HepG2 (cell line): ENCODE data around the gene CA9. TPM values are rescaled to one million over a fixed set of nuclear protein-coding genes. Genes with fewer than 3 reads are reported as not detected.

ENCODE experiments used
- ARNT2 ChIP-seq: sonication (generic); formaldehyde crosslinking; IDR thresholded peaks from 2 replicates; pipeline ENCODE4 v1.8.0; 2022; ENCODE audit warnings: mild to moderate bottlenecking, low read depth, missing genetic modification reagents, moderate library complexity
- ATF1 ChIP-seq: IDR thresholded peaks from 2 replicates; pipeline ENCODE4 v1.6.1; 2016; ENCODE audit warnings: mild to moderate bottlenecking, control low read depth
- HDAC2 ChIP-seq: sonication (generic); formaldehyde crosslinking; IDR thresholded peaks from 2 replicates; pipeline ENCODE4 v1.4.0; 2020; ENCODE audit warnings: missing genetic modification reagents
- SMAD3 ChIP-seq: sonication (generic); formaldehyde crosslinking; IDR thresholded peaks from 2 replicates; pipeline ENCODE4 v1.4.0; 2020; ENCODE audit warnings: missing genetic modification reagents
- STAT5B ChIP-seq: sonication (generic); formaldehyde crosslinking; IDR thresholded peaks from 2 replicates; pipeline ENCODE4 v1.4.0; 2020; ENCODE audit warnings: missing genetic modification reagents
- polyA plus RNA-seq, 8 experiments: library from polyadenylated mRNA; depleted of rRNA in 3 of 8; stranded (reverse) in 7 of 8; unstranded in 1 of 8; fragments of >200 nt; fragmentation: Illumina TruSeq in 4 of 8; extraction: Trizol in 4 of 8; gene quantifications; 2 replicates each; pipeline versions ENCODE4 v1.2.1 to v1.2.3, GENCODE V29; 2011 to 2016; ENCODE audit warnings: low read depth in 4 of 8, missing spikeins in 1 of 8, mixed read lengths in 1 of 8; ENCODE audit not compliant: insufficient read depth in 1 of 8
- total RNA-seq, 5 experiments: library from RNA; depleted of rRNA; stranded (reverse); fragments of >200 nt; fragmentation: Illumina TruSeq; extraction: Trizol; gene quantifications; 2 replicates each; pipeline ENCODE4 v1.2.3, GENCODE V29; 2016; ENCODE audit warnings: low read depth in 1 of 5
- TF ChIP-seq, protein P1 (sequence below): sonication (generic); formaldehyde crosslinking; IDR thresholded peaks from 2 replicates; pipeline ENCODE4 v1.4.0; 2020; ENCODE audit warnings: missing genetic modification reagents
- TF ChIP-seq, protein P2 (sequence below): sonication (generic); formaldehyde crosslinking; IDR thresholded peaks from 2 replicates; pipeline ENCODE4 v1.4.0; 2020; ENCODE audit warnings: missing genetic modification reagents
- TF ChIP-seq, protein P3 (sequence below): sonication (generic); formaldehyde crosslinking; conservative IDR thresholded peaks from 2 replicates; pipeline ENCODE4 v1.4.0; 2020; ENCODE audit warnings: missing genetic modification reagents
- TF ChIP-seq, protein P4 (sequence below): sonication (generic); formaldehyde crosslinking; IDR thresholded peaks from 2 replicates; pipeline ENCODE4 v1.5.1; 2020; ENCODE audit warnings: missing genetic modification reagents, mild to moderate bottlenecking, borderline replicate concordance
- TF ChIP-seq, protein P5 (sequence below): sonication (generic); formaldehyde crosslinking; IDR thresholded peaks from 2 replicates; pipeline ENCODE4; 2020; ENCODE audit warnings: missing genetic modification reagents, mild to moderate bottlenecking, borderline replicate concordance
- TF ChIP-seq, protein P6 (sequence below): IDR thresholded peaks from 2 replicates; pipeline ENCODE4 v1.6.1; 2018; ENCODE audit warnings: missing genetic modification reagents

Gene CA9
- total and polyA plus RNA-seq, 2 of the 13 experiments (the other 11 are each of a cell fraction or from before 2014, with no cell fraction given), result 0.13 to 152 TPM

DNA sequence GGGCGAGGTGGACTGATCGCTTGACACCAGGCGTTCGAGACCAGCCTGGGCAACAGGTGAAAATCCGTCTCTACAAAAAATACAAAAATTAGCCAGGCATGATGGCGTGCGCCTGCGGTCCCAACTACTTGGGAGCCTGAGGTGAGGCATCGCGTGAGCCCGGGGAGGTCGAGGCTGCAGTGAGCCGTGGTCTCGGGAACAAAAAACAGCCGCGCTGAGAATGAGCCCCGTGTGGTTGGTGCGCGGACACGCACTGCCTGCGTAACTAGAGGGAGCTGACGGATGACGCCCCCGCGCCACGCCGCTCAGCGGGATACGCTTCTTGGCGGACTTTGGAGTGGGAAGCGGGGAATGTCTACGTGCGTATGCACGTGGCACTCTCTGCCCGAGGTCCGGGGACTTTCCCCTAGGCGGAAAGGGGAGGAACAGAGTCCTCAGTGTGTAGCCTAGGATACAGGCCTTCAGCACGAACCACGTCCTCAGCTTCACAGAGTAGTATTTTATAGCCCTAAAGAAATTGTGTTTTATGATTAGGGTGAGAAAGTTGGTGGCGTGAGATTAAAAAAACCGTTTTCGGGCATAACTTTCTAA is 16.1 kb upstream of the CA9 start, which contains the start of gene RMRP (continued):
- TF ChIP-seq, protein P1, sequence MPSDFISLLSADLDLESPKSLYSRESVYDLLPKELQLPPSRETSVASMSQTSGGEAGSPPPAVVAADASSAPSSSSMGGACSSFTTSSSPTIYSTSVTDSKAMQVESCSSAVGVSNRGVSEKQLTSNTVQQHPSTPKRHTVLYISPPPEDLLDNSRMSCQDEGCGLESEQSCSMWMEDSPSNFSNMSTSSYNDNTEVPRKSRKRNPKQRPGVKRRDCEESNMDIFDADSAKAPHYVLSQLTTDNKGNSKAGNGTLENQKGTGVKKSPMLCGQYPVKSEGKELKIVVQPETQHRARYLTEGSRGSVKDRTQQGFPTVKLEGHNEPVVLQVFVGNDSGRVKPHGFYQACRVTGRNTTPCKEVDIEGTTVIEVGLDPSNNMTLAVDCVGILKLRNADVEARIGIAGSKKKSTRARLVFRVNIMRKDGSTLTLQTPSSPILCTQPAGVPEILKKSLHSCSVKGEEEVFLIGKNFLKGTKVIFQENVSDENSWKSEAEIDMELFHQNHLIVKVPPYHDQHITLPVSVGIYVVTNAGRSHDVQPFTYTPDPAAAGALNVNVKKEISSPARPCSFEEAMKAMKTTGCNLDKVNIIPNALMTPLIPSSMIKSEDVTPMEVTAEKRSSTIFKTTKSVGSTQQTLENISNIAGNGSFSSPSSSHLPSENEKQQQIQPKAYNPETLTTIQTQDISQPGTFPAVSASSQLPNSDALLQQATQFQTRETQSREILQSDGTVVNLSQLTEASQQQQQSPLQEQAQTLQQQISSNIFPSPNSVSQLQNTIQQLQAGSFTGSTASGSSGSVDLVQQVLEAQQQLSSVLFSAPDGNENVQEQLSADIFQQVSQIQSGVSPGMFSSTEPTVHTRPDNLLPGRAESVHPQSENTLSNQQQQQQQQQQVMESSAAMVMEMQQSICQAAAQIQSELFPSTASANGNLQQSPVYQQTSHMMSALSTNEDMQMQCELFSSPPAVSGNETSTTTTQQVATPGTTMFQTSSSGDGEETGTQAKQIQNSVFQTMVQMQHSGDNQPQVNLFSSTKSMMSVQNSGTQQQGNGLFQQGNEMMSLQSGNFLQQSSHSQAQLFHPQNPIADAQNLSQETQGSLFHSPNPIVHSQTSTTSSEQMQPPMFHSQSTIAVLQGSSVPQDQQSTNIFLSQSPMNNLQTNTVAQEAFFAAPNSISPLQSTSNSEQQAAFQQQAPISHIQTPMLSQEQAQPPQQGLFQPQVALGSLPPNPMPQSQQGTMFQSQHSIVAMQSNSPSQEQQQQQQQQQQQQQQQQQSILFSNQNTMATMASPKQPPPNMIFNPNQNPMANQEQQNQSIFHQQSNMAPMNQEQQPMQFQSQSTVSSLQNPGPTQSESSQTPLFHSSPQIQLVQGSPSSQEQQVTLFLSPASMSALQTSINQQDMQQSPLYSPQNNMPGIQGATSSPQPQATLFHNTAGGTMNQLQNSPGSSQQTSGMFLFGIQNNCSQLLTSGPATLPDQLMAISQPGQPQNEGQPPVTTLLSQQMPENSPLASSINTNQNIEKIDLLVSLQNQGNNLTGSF (CRISPR knock-in tag), result peak; percentile 96
- TF ChIP-seq STAT5B, result 0 out of 2 replicates have a peak, but pooled peaks have one; percentile 70
- TF ChIP-seq, protein P2, sequence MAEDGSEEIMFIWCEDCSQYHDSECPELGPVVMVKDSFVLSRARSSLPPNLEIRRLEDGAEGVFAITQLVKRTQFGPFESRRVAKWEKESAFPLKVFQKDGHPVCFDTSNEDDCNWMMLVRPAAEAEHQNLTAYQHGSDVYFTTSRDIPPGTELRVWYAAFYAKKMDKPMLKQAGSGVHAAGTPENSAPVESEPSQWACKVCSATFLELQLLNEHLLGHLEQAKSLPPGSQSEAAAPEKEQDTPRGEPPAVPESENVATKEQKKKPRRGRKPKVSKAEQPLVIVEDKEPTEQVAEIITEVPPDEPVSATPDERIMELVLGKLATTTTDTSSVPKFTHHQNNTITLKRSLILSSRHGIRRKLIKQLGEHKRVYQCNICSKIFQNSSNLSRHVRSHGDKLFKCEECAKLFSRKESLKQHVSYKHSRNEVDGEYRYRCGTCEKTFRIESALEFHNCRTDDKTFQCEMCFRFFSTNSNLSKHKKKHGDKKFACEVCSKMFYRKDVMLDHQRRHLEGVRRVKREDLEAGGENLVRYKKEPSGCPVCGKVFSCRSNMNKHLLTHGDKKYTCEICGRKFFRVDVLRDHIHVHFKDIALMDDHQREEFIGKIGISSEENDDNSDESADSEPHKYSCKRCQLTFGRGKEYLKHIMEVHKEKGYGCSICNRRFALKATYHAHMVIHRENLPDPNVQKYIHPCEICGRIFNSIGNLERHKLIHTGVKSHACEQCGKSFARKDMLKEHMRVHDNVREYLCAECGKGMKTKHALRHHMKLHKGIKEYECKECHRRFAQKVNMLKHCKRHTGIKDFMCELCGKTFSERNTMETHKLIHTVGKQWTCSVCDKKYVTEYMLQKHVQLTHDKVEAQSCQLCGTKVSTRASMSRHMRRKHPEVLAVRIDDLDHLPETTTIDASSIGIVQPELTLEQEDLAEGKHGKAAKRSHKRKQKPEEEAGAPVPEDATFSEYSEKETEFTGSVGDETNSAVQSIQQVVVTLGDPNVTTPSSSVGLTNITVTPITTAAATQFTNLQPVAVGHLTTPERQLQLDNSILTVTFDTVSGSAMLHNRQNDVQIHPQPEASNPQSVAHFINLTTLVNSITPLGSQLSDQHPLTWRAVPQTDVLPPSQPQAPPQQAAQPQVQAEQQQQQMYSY (CRISPR knock-in tag), result 0 out of 2 replicates have a peak, but pooled peaks have one; percentile 72
- TF ChIP-seq, protein P3, sequence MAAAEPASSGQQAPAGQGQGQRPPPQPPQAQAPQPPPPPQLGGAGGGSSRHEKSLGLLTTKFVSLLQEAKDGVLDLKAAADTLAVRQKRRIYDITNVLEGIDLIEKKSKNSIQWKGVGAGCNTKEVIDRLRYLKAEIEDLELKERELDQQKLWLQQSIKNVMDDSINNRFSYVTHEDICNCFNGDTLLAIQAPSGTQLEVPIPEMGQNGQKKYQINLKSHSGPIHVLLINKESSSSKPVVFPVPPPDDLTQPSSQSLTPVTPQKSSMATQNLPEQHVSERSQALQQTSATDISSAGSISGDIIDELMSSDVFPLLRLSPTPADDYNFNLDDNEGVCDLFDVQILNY (CRISPR knock-in tag), result peak; percentile 50; the same call in 1 of the 2 replicates
- TF ChIP-seq ARNT2 (CRISPR knock-in tag), result peak; percentile 99
- peak; percentile 84 for TF ChIP-seq ATF1 (CRISPR knock-in tag)
- TF ChIP-seq SMAD3 (CRISPR knock-in tag), result peak; percentile 99
- TF ChIP-seq, protein P4, sequence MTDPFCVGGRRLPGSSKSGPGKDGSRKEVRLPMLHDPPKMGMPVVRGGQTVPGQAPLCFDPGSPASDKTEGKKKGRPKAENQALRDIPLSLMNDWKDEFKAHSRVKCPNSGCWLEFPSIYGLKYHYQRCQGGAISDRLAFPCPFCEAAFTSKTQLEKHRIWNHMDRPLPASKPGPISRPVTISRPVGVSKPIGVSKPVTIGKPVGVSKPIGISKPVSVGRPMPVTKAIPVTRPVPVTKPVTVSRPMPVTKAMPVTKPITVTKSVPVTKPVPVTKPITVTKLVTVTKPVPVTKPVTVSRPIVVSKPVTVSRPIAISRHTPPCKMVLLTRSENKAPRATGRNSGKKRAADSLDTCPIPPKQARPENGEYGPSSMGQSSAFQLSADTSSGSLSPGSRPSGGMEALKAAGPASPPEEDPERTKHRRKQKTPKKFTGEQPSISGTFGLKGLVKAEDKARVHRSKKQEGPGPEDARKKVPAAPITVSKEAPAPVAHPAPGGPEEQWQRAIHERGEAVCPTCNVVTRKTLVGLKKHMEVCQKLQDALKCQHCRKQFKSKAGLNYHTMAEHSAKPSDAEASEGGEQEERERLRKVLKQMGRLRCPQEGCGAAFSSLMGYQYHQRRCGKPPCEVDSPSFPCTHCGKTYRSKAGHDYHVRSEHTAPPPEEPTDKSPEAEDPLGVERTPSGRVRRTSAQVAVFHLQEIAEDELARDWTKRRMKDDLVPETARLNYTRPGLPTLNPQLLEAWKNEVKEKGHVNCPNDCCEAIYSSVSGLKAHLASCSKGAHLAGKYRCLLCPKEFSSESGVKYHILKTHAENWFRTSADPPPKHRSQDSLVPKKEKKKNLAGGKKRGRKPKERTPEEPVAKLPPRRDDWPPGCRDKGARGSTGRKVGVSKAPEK (CRISPR knock-in tag), result 0 out of 2 replicates have a peak, but pooled peaks have one; percentile 47
- TF ChIP-seq HDAC2, result peak; percentile 97
- TF ChIP-seq, protein P5, sequence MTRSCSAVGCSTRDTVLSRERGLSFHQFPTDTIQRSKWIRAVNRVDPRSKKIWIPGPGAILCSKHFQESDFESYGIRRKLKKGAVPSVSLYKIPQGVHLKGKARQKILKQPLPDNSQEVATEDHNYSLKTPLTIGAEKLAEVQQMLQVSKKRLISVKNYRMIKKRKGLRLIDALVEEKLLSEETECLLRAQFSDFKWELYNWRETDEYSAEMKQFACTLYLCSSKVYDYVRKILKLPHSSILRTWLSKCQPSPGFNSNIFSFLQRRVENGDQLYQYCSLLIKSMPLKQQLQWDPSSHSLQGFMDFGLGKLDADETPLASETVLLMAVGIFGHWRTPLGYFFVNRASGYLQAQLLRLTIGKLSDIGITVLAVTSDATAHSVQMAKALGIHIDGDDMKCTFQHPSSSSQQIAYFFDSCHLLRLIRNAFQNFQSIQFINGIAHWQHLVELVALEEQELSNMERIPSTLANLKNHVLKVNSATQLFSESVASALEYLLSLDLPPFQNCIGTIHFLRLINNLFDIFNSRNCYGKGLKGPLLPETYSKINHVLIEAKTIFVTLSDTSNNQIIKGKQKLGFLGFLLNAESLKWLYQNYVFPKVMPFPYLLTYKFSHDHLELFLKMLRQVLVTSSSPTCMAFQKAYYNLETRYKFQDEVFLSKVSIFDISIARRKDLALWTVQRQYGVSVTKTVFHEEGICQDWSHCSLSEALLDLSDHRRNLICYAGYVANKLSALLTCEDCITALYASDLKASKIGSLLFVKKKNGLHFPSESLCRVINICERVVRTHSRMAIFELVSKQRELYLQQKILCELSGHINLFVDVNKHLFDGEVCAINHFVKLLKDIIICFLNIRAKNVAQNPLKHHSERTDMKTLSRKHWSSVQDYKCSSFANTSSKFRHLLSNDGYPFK, result peak; percentile 77; the same call in 1 of the 2 replicates
- TF ChIP-seq, protein P6, sequence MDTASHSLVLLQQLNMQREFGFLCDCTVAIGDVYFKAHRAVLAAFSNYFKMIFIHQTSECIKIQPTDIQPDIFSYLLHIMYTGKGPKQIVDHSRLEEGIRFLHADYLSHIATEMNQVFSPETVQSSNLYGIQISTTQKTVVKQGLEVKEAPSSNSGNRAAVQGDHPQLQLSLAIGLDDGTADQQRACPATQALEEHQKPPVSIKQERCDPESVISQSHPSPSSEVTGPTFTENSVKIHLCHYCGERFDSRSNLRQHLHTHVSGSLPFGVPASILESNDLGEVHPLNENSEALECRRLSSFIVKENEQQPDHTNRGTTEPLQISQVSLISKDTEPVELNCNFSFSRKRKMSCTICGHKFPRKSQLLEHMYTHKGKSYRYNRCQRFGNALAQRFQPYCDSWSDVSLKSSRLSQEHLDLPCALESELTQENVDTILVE (CRISPR knock-in tag), result peak; percentile 92
